ENCODE data around the gene TVP23A.

Gene TVP23A

GRCh38 chr16:10852948-10853347, 34.4 kb upstream of the TVP23A start:
- Histone ChIP-seq H3K9me3 (ENCODE audit: control insufficient read depth, low read length) (no peaks in the 10 kb centered on the region), H3K4me3 (ENCODE audit: insufficient read depth, low read depth, low read length, poor library complexity, severe bottlenecking) (no peak overlapping the region), H3K27me3 (replicated peaks; ENCODE audit: control insufficient read depth, insufficient read depth, low read length, poor library complexity, severe bottlenecking) (no peaks in the 10 kb centered on the region), H3K4me1 (ENCODE audit: control insufficient read depth, insufficient read depth, low read length, poor library complexity, severe bottlenecking) (no peaks in the 10 kb centered on the region), H3K27ac (ENCODE audit: insufficient read depth, low read length, poor library complexity, severe bottlenecking) (no peak overlapping the region), H3K36me3 (ENCODE audit: control insufficient read depth, insufficient read depth, low read length) (no peaks in the 10 kb centered on the region)
- DNase-seq: no peak

- Histone ChIP-seq H3K4me3 (ENCODE audit: insufficient read depth, low read depth, low read length, poor library complexity, severe bottlenecking) (no peak overlapping the region), H3K4me1 (ENCODE audit: control insufficient read depth, insufficient read depth, low read length, poor library complexity, severe bottlenecking) (no peaks in the 10 kb centered on the region)
Observed at GRCh38 chr16:10852286-10852685, 33.7 kb upstream of the TVP23A start.

GRCh38 chr16:10851512-10851911, 32.9 kb upstream of the TVP23A start:
- no peak for DNase-seq
- H3K9me3 ChIP-seq (ENCODE audit: control insufficient read depth, low read length): no peaks in the 10 kb centered on the region
- H3K27me3 ChIP-seq (replicated peaks; ENCODE audit: control insufficient read depth, insufficient read depth, low read length, poor library complexity, severe bottlenecking): no peaks in the 10 kb centered on the region
- no peaks in the 10 kb centered on the region for H3K4me1 ChIP-seq (ENCODE audit: control insufficient read depth, insufficient read depth, low read length, poor library complexity, severe bottlenecking)
- no peak overlapping the region for H3K4me3 ChIP-seq (ENCODE audit: insufficient read depth, low read depth, low read length, poor library complexity, severe bottlenecking)
- H3K36me3 ChIP-seq (ENCODE audit: control insufficient read depth, insufficient read depth, low read length): no peaks in the 10 kb centered on the region
- no peak overlapping the region for H3K27ac ChIP-seq (ENCODE audit: insufficient read depth, low read length, poor library complexity, severe bottlenecking)

More at GRCh38 chr16:10852286-10852685, 33.7 kb upstream of the TVP23A start:
- H3K36me3 ChIP-seq (ENCODE audit: control insufficient read depth, insufficient read depth, low read length): no peaks in the 10 kb centered on the region
- no peak overlapping the region for H3K27ac ChIP-seq (ENCODE audit: insufficient read depth, low read length, poor library complexity, severe bottlenecking)
- no peak for DNase-seq
- H3K9me3 ChIP-seq (ENCODE audit: control insufficient read depth, low read length): no peaks in the 10 kb centered on the region
- H3K27me3 ChIP-seq (replicated peaks; ENCODE audit: control insufficient read depth, insufficient read depth, low read length, poor library complexity, severe bottlenecking): no peaks in the 10 kb centered on the region

- Histone ChIP-seq H3K27ac (ENCODE audit: insufficient read depth, low read length, poor library complexity, severe bottlenecking) (no peak overlapping the region), H3K36me3 (ENCODE audit: control insufficient read depth, insufficient read depth, low read length) (no peaks in the 10 kb centered on the region), H3K4me1 (ENCODE audit: control insufficient read depth, insufficient read depth, low read length, poor library complexity, severe bottlenecking) (no peaks in the 10 kb centered on the region), H3K27me3 (replicated peaks; ENCODE audit: control insufficient read depth, insufficient read depth, low read length, poor library complexity, severe bottlenecking) (no peaks in the 10 kb centered on the region), H3K9me3 (ENCODE audit: control insufficient read depth, low read length) (no peaks in the 10 kb centered on the region), H3K4me3 (ENCODE audit: insufficient read depth, low read depth, low read length, poor library complexity, severe bottlenecking) (no peak overlapping the region)
- no peak for DNase-seq
Observed at GRCh38 chr16:10850478-10850850, 31.9 kb upstream of the TVP23A start.

GRCh38 chr16:10849736-10850477, 31.3 kb upstream of the TVP23A start:
- no peaks in the 10 kb centered on the region for H3K27me3 ChIP-seq (replicated peaks; ENCODE audit: control insufficient read depth, insufficient read depth, low read length, poor library complexity, severe bottlenecking)
- DNase-seq: no peak
- no peak overlapping the region for H3K27ac ChIP-seq (ENCODE audit: insufficient read depth, low read length, poor library complexity, severe bottlenecking)
- no peaks in the 10 kb centered on the region for H3K9me3 ChIP-seq (ENCODE audit: control insufficient read depth, low read length)
- no peak overlapping the region for H3K4me3 ChIP-seq (ENCODE audit: insufficient read depth, low read depth, low read length, poor library complexity, severe bottlenecking)
- H3K4me1 ChIP-seq (ENCODE audit: control insufficient read depth, insufficient read depth, low read length, poor library complexity, severe bottlenecking): no peaks in the 10 kb centered on the region
- H3K36me3 ChIP-seq (ENCODE audit: control insufficient read depth, insufficient read depth, low read length): no peaks in the 10 kb centered on the region

- Histone ChIP-seq H3K27me3 (replicated peaks; ENCODE audit: control insufficient read depth, insufficient read depth, low read length, poor library complexity, severe bottlenecking) (no peaks in the 10 kb centered on the region), H3K27ac (ENCODE audit: insufficient read depth, low read length, poor library complexity, severe bottlenecking) (no peak overlapping the region), H3K36me3 (ENCODE audit: control insufficient read depth, insufficient read depth, low read length) (no peaks in the 10 kb centered on the region), H3K9me3 (ENCODE audit: control insufficient read depth, low read length) (no peaks in the 10 kb centered on the region), H3K4me3 (ENCODE audit: insufficient read depth, low read depth, low read length, poor library complexity, severe bottlenecking) (no peak overlapping the region), H3K4me1 (ENCODE audit: control insufficient read depth, insufficient read depth, low read length, poor library complexity, severe bottlenecking) (no peaks in the 10 kb centered on the region)
- DNase-seq: no peak
Observed at GRCh38 chr16:10847176-10847575, 28.6 kb upstream of the TVP23A start.

- Histone ChIP-seq H3K27ac (ENCODE audit: insufficient read depth, low read length, poor library complexity, severe bottlenecking) (no peak overlapping the region), H3K9me3 (ENCODE audit: control insufficient read depth, low read length) (no peaks in the 10 kb centered on the region), H3K4me3 (ENCODE audit: insufficient read depth, low read depth, low read length, poor library complexity, severe bottlenecking) (no peak overlapping the region), H3K27me3 (replicated peaks; ENCODE audit: control insufficient read depth, insufficient read depth, low read length, poor library complexity, severe bottlenecking) (no peaks in the 10 kb centered on the region), H3K4me1 (ENCODE audit: control insufficient read depth, insufficient read depth, low read length, poor library complexity, severe bottlenecking) (no peaks in the 10 kb centered on the region), H3K36me3 (ENCODE audit: control insufficient read depth, insufficient read depth, low read length) (no peaks in the 10 kb centered on the region)
- no peak for DNase-seq
Observed at GRCh38 chr16:10846213-10846998, 27.8 kb upstream of the TVP23A start.

GRCh38 chr16:10840703-10841102, 22.1 kb upstream of the TVP23A start:
- H3K4me1 ChIP-seq (ENCODE audit: control insufficient read depth, insufficient read depth, low read length, poor library complexity, severe bottlenecking): no peaks in the 10 kb centered on the region
- H3K27me3 ChIP-seq (replicated peaks; ENCODE audit: control insufficient read depth, insufficient read depth, low read length, poor library complexity, severe bottlenecking): no peaks in the 10 kb centered on the region
- no peak for DNase-seq
- no peak overlapping the region for H3K4me3 ChIP-seq (ENCODE audit: insufficient read depth, low read depth, low read length, poor library complexity, severe bottlenecking)
- no peak overlapping the region for H3K27ac ChIP-seq (ENCODE audit: insufficient read depth, low read length, poor library complexity, severe bottlenecking)
- no peaks in the 10 kb centered on the region for H3K9me3 ChIP-seq (ENCODE audit: control insufficient read depth, low read length)
- no peaks in the 10 kb centered on the region for H3K36me3 ChIP-seq (ENCODE audit: control insufficient read depth, insufficient read depth, low read length)

- no peaks in the 10 kb centered on the region for H3K36me3 ChIP-seq (ENCODE audit: control insufficient read depth, insufficient read depth, low read length)
- H3K27me3 ChIP-seq (replicated peaks; ENCODE audit: control insufficient read depth, insufficient read depth, low read length, poor library complexity, severe bottlenecking): no peaks in the 10 kb centered on the region
- no peak overlapping the region for H3K4me3 ChIP-seq (ENCODE audit: insufficient read depth, low read depth, low read length, poor library complexity, severe bottlenecking)
- no peak for DNase-seq
- H3K9me3 ChIP-seq (ENCODE audit: control insufficient read depth, low read length): no peaks in the 10 kb centered on the region
- no peaks in the 10 kb centered on the region for H3K4me1 ChIP-seq (ENCODE audit: control insufficient read depth, insufficient read depth, low read length, poor library complexity, severe bottlenecking)
- no peak overlapping the region for H3K27ac ChIP-seq (ENCODE audit: insufficient read depth, low read length, poor library complexity, severe bottlenecking)
Observed at GRCh38 chr16:10839279-10839666, 20.7 kb upstream of the TVP23A start.

- no peak for DNase-seq
- Histone ChIP-seq H3K27ac (ENCODE audit: insufficient read depth, low read length, poor library complexity, severe bottlenecking) (no peak overlapping the region), H3K9me3 (ENCODE audit: control insufficient read depth, low read length) (no peaks in the 10 kb centered on the region), H3K36me3 (ENCODE audit: control insufficient read depth, insufficient read depth, low read length) (no peaks in the 10 kb centered on the region), H3K27me3 (replicated peaks; ENCODE audit: control insufficient read depth, insufficient read depth, low read length, poor library complexity, severe bottlenecking) (no peaks in the 10 kb centered on the region), H3K4me1 (ENCODE audit: control insufficient read depth, insufficient read depth, low read length, poor library complexity, severe bottlenecking) (no peaks in the 10 kb centered on the region), H3K4me3 (ENCODE audit: insufficient read depth, low read depth, low read length, poor library complexity, severe bottlenecking) (no peak overlapping the region)
Observed at GRCh38 chr16:10838621-10839278, 20.2 kb upstream of the TVP23A start.
